Measurements from ENCODE around the gene C14orf93.

- TF ChIP-seq CTCF (conservative IDR thresholded peaks at IDR 0.05; ENCODE audit: low read length): peak; percentile 93
- no peak for TF ChIP-seq EZH2phosphoT487 (IDR thresholded peaks at IDR 0.05; ENCODE audit: borderline replicate concordance)
Observed at GRCh38 chr14:22986508-22987054, 23.4 kb downstream of the C14orf93 start.
